ENCODE data around the gene ADM.
"Not testable (repeated sequence)": the region's sequence is repeated elsewhere in the genome, so short reads cannot be mapped to it uniquely, and the experiment has no call there.

Gene ADM

GRCh38 chr11:10304495-10305261, at the start of gene ADM:
ADM (plus strand) TSS chr11:10305073; CDS start chr11:10305701, 628 bp downstream.
- no peak for DNase-seq

GRCh38 chr11:10255388-10256125, 49.3 kb upstream of the ADM start:
- no peak for DNase-seq

GRCh38 chr11:10257478-10257877, 47.4 kb upstream of the ADM start:
- no peak for DNase-seq

- DNase-seq: no peak
These were observed 43.1 kb upstream of the ADM start for GRCh38 chr11:10261821-10262220.

GRCh38 chr11:10263929-10264328, 40.9 kb upstream of the ADM start:
- DNase-seq: no peak

- not testable (repeated sequence) for DNase-seq
These were observed 40.2 kb upstream of the ADM start for GRCh38 chr11:10264716-10265115.

GRCh38 chr11:10265936-10266335, 38.9 kb upstream of the ADM start:
- DNase-seq: no peak

GRCh38 chr11:10267821-10268220, 37.1 kb upstream of the ADM start:
- DNase-seq: no peak

GRCh38 chr11:10268746-10269488, 36.0 kb upstream of the ADM start:
- DNase-seq: no peak

- DNase-seq: no peak
These were observed 32.7 kb upstream of the ADM start for GRCh38 chr11:10272132-10272531.

- no peak for DNase-seq
These were observed 31.1 kb upstream of the ADM start for GRCh38 chr11:10273738-10274137.

GRCh38 chr11:10274726-10275125, 30.1 kb upstream of the ADM start:
- DNase-seq: no peak

- no peak for DNase-seq
These were observed 29.2 kb upstream of the ADM start for GRCh38 chr11:10275714-10276113.

- no peak for DNase-seq
These were observed 22.8 kb upstream of the ADM start for GRCh38 chr11:10282117-10282516.

GRCh38 chr11:10283991-10284390, 20.9 kb upstream of the ADM start:
- no peak for DNase-seq

- DNase-seq: no peak
These were observed 19.6 kb upstream of the ADM start for GRCh38 chr11:10285148-10285802.

- no peak for DNase-seq
These were observed 17.7 kb upstream of the ADM start for GRCh38 chr11:10287140-10287539.

GRCh38 chr11:10287766-10288715, 16.8 kb upstream of the ADM start:
- DNase-seq: no peak

GRCh38 chr11:10288881-10289764, 15.8 kb upstream of the ADM start:
- DNase-seq: no peak

GRCh38 chr11:10289765-10290380, 15.0 kb upstream of the ADM start:
- DNase-seq: no peak

Data from NCI-H2107 (cell line).